Measurements from ENCODE around the gene NFIB. TPM values are rescaled to one million over a fixed set of nuclear protein-coding genes. Genes with fewer than 3 reads are reported as not detected.

NFIB gene
- total RNA-seq: 100 to 1,000 TPM in 1 of 4 donors, 10 to 100 TPM in 3; 40.2 to 150 (median 83.7) TPM

DNA sequence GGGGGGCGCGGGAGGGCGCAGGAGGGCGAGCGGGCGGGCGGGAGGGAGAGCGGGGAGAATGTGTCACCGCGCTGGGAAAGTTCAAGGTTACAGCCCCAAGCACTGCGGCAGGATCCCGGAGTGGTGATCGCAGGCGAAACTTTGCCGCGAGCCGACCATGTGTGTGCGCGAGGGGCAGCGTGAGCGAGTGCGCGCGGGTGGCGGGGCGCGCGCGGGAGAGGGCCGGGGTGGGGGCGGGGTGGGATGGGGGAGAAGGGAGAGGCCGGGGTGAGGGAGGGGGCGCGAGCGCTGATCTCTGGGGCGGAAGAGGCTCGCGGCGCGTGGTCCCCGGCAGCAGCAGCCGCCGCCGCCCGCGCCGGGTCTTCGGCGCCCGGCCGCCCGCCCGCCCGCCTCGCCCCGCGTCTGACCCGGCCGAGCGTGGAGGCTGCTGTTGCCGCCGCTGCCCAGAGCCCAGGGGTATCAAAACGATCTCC is at the start of gene NFIB:
Gene NFIB, minus strand, starts transcription at position 191 of the 473 bp plus-strand sequence. CDS start 630 bp downstream, outside the sequence.
- peak within 1 kb of the TSS; percentile 91 to 97 (median 96) for H3K27ac ChIP-seq
- in situ Hi-C loops (cut with MboI; ENCODE audit: low pct_ligation_motif_present in 1 of 4, low pct_unique_long_range_greater_than_20kb in 1 of 4, low sequenced_read_pairs in 3 of 4) (no loop called here), intact Hi-C loops (cut with DNase I; ENCODE audit: low total_unique reads) (loop anchor here (10.0 kb wide), 1 partner anchor 219 kb away; no protein-coding TSS in a partner anchor)
- TF ChIP-seq POLR2AphosphoS5 (IDR thresholded peaks at IDR 0.05) (peak in 2 of 3 donors; percentile 6 to 49), POLR2A (IDR thresholded peaks at IDR 0.05) (no peak)
- H3K36me3 ChIP-seq: no peaks in the 10 kb centered on the region
- H3K9me3 ChIP-seq: no peaks in the 10 kb centered on the region
- WGBS, 2 donors (ENCODE audit: low coverage in 1 of 2): 1% methylated on average over 48 of the region's 63 CpGs; no CpG with 5 or more reads in 1 of the 2 donors
- H3K4me1 ChIP-seq: peaks cover 4 to 51% (median 18%) of the 10 kb centered on the region in 4 donors
- peaks cover 10% of the 10 kb centered on the region for H3K27me3 ChIP-seq
- DNase-seq: peak; percentile 36
- peak within 1 kb of the TSS; percentile 59 to 74 (median 70) for H3K4me3 ChIP-seq

DNA sequence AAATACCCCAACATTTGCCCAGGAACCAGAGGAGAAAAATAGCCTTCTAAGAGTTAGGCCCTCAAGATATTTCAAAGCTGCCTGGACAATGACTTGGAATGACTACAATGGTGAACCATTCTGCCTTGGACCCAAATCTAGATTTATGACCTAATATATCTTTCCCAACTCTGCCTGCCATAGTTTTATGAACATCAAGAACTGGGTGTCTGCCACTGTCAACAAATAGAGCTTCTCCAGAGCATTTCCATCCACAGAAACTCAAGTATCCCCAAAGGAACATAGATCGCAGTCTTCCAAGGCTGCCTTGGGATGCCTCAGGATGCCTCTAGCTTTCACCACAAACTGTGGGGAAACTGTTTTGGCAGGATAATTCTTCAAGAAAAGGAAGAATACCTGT is 48.2 kb upstream of the NFIB start:
- intact Hi-C loops (cut with DNase I; ENCODE audit: low total_unique reads): no loop called here
- Histone ChIP-seq H3K27ac (peak overlapping the region; percentile 13 to 71 (median 64)), H3K4me1 (peaks cover 0 to 9% (median 2%) of the 10 kb centered on the region in 4 donors), H3K36me3 (no peaks in the 10 kb centered on the region), H3K27me3 (no peaks in the 10 kb centered on the region), H3K4me3 (no peak overlapping the region), H3K9me3 (no peaks in the 10 kb centered on the region)
- TF ChIP-seq POLR2A (IDR thresholded peaks at IDR 0.05) (no peak), EP300 (IDR thresholded peaks at IDR 0.05; ENCODE audit: low read depth) (no peak), POLR2AphosphoS5 (IDR thresholded peaks at IDR 0.05) (peak; percentile 71 to 87 (median 74))
- TF ChIP-seq, protein P1, sequence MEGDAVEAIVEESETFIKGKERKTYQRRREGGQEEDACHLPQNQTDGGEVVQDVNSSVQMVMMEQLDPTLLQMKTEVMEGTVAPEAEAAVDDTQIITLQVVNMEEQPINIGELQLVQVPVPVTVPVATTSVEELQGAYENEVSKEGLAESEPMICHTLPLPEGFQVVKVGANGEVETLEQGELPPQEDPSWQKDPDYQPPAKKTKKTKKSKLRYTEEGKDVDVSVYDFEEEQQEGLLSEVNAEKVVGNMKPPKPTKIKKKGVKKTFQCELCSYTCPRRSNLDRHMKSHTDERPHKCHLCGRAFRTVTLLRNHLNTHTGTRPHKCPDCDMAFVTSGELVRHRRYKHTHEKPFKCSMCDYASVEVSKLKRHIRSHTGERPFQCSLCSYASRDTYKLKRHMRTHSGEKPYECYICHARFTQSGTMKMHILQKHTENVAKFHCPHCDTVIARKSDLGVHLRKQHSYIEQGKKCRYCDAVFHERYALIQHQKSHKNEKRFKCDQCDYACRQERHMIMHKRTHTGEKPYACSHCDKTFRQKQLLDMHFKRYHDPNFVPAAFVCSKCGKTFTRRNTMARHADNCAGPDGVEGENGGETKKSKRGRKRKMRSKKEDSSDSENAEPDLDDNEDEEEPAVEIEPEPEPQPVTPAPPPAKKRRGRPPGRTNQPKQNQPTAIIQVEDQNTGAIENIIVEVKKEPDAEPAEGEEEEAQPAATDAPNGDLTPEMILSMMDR (IDR thresholded peaks at IDR 0.05): no peak
- 79% methylated on average over 1 of the region's 1 CpG; no CpG with 5 or more reads in 1 of the 2 donors for WGBS, 2 donors (ENCODE audit: low coverage in 1 of 2)
- DNase-seq: no peak
- in situ Hi-C loops (cut with MboI; ENCODE audit: low pct_ligation_motif_present in 1 of 4, low pct_unique_long_range_greater_than_20kb in 1 of 4, low sequenced_read_pairs in 3 of 4): no loop called here

DNA sequence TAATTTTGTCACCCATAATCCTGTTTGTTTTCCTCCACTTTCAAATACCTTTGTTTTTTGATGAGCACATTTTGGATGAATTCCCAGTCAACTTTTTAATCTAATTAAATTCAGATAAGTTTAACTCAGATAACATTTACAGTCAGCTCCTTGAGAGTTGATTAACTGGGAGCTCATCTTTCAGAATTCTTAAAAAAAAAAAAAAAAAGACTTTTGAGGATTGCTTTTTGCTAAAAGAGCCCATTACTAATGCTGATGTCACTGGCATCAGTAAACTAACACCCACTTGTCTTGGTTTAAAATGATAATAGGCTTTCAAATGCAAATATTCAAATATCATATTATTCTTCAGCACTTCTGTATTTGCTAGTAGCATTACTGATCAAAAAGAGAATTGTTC is 47.1 kb upstream of the NFIB start:
- Histone ChIP-seq H3K27ac (no peak overlapping the region), H3K4me3 (no peak overlapping the region), H3K36me3 (no peaks in the 10 kb centered on the region), H3K4me1 (peaks cover 0 to 9% (median 2%) of the 10 kb centered on the region in 4 donors), H3K9me3 (no peaks in the 10 kb centered on the region), H3K27me3 (no peaks in the 10 kb centered on the region)
- no peak for DNase-seq
- TF ChIP-seq EP300 (IDR thresholded peaks at IDR 0.05; ENCODE audit: low read depth): no peak
- TF ChIP-seq, protein P1 (IDR thresholded peaks at IDR 0.05): no peak
- TF ChIP-seq POLR2AphosphoS5 (IDR thresholded peaks at IDR 0.05): no peak
- TF ChIP-seq POLR2A (IDR thresholded peaks at IDR 0.05): no peak
- in situ Hi-C loops (cut with MboI; ENCODE audit: low pct_ligation_motif_present in 1 of 4, low pct_unique_long_range_greater_than_20kb in 1 of 4, low sequenced_read_pairs in 3 of 4) (no loop called here), intact Hi-C loops (cut with DNase I; ENCODE audit: low total_unique reads) (no loop called here)

DNA sequence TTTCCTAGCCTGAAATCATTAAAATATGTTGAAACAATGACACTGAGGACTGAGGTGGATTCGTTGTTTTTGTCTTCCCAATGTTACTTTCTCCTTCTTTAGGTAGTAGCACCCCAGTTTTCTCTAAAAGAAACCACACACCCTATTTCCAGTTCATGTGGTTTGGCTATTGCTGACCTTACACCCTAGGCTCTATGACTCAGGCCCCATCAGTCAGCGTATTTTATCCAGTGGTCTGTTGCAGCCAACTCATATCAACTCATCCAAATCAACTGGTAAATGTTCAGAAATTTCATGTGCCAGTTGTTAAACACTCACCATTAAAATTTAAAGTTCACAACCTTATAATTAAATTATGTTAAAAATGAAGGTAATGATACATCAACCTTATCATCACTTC is 44.6 kb upstream of the NFIB start:
- no peak overlapping the region for H3K27ac ChIP-seq
- no peaks in the 10 kb centered on the region for H3K9me3 ChIP-seq
- intact Hi-C loops (cut with DNase I; ENCODE audit: low total_unique reads): no loop called here
- TF ChIP-seq POLR2A (IDR thresholded peaks at IDR 0.05): no peak
- TF ChIP-seq POLR2AphosphoS5 (IDR thresholded peaks at IDR 0.05): no peak
- TF ChIP-seq, protein P1 (IDR thresholded peaks at IDR 0.05): no peak
- TF ChIP-seq EP300 (IDR thresholded peaks at IDR 0.05; ENCODE audit: low read depth): no peak
- WGBS, 2 donors (ENCODE audit: low coverage in 1 of 2): 60 to 79% methylated on average over 2 of the region's 2 CpGs
- peaks cover 8% of the 10 kb centered on the region for H3K27me3 ChIP-seq
- H3K4me1 ChIP-seq: peaks cover 0 to 9% (median 2%) of the 10 kb centered on the region in 4 donors
- no peak for DNase-seq
- H3K4me3 ChIP-seq: no peak overlapping the region
- H3K36me3 ChIP-seq: no peaks in the 10 kb centered on the region
- in situ Hi-C loops (cut with MboI; ENCODE audit: low pct_ligation_motif_present in 1 of 4, low pct_unique_long_range_greater_than_20kb in 1 of 4, low sequenced_read_pairs in 3 of 4): loop anchor here in 2 of 4 donors (10.0 kb wide), 2 partner anchors 924 to 934 kb away; no protein-coding TSS in a partner anchor
